ENCODE results near the gene E2F8. TPM values are rescaled to one million over a fixed set of nuclear protein-coding genes. Genes with fewer than 3 reads are reported as not detected.
"Not testable (repeated sequence)": the region's sequence is repeated elsewhere in the genome, so short reads cannot be mapped to it uniquely, and the experiment has no call there.

Gene E2F8
- total and polyA plus RNA-seq, 2 donors (not counting 1 experiment from before 2014, with no cell fraction given) = 0.17 to 0.94 TPM

DNA sequence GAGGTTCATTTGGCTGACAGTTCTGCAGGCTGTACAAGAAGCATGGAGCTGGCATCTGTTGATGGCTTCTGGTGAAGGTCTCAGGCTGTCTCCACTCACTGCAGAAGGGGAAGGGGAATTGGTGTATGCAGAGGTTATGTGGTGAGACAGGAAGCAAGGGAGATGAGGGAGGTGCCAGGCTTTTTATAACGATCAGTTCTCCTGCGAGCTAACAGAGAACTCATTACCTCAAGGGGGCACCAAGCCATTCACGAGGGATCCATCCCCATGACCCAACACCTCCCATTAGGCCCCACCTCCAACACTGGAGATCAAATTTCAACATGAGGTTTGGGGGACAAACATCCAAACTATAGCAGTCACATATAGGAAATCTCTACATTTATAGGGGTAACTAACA lies 38.7 kb upstream of the E2F8 start:
- no peak overlapping the region for H3K9ac ChIP-seq (ENCODE audit: insufficient read depth, low read length)
- H3K79me2 ChIP-seq (ENCODE audit: control insufficient read depth, insufficient read depth, low read length) = no peaks in the 10 kb centered on the region
- H3K27ac ChIP-seq (ENCODE audit: insufficient read depth, low read length) = no peak overlapping the region
- TF ChIP-seq, protein P1, sequence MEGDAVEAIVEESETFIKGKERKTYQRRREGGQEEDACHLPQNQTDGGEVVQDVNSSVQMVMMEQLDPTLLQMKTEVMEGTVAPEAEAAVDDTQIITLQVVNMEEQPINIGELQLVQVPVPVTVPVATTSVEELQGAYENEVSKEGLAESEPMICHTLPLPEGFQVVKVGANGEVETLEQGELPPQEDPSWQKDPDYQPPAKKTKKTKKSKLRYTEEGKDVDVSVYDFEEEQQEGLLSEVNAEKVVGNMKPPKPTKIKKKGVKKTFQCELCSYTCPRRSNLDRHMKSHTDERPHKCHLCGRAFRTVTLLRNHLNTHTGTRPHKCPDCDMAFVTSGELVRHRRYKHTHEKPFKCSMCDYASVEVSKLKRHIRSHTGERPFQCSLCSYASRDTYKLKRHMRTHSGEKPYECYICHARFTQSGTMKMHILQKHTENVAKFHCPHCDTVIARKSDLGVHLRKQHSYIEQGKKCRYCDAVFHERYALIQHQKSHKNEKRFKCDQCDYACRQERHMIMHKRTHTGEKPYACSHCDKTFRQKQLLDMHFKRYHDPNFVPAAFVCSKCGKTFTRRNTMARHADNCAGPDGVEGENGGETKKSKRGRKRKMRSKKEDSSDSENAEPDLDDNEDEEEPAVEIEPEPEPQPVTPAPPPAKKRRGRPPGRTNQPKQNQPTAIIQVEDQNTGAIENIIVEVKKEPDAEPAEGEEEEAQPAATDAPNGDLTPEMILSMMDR (conservative IDR thresholded peaks at IDR 0.05 in 1 of 2, IDR thresholded peaks at IDR 0.05 in 1 of 2; ENCODE audit: low read depth in 1 of 2, low read length in 2 of 2) = no peak
- TF ChIP-seq EZH2 (IDR thresholded peaks at IDR 0.05; ENCODE audit: low read length, missing control alignments) = no peak
- no peak for DNase-seq (ENCODE audit: low read depth in 2 of 2)
- H2AFZ ChIP-seq (ENCODE audit: low read length) = no peak overlapping the region
- H3K4me2 ChIP-seq (ENCODE audit: extremely low read depth, insufficient read depth, low read length) = no peak overlapping the region
- H4K20me1 ChIP-seq (ENCODE audit: control insufficient read depth, extremely low read depth, insufficient read depth, low read length) = no peaks in the 10 kb centered on the region
- H3K27me3 ChIP-seq (ENCODE audit: control insufficient read depth, insufficient read depth, low read length) = peaks cover 5% of the 10 kb centered on the region
- no peak overlapping the region for H3K4me3 ChIP-seq (replicated peaks in 1 of 4; ENCODE audit: control extremely low read depth in 1 of 4, insufficient read depth in 1 of 4, low read depth in 3 of 4, low read length in 4 of 4)
- H3K4me1 ChIP-seq (ENCODE audit: control insufficient read depth, extremely low read depth, insufficient read depth, low read length) = no peaks in the 10 kb centered on the region
- H3K9me3 ChIP-seq (ENCODE audit: control insufficient read depth, insufficient read depth, low read depth, low read length) = no peaks in the 10 kb centered on the region
- no peaks in the 10 kb centered on the region for H3K36me3 ChIP-seq (ENCODE audit: control insufficient read depth, insufficient read depth, low read length)

DNA sequence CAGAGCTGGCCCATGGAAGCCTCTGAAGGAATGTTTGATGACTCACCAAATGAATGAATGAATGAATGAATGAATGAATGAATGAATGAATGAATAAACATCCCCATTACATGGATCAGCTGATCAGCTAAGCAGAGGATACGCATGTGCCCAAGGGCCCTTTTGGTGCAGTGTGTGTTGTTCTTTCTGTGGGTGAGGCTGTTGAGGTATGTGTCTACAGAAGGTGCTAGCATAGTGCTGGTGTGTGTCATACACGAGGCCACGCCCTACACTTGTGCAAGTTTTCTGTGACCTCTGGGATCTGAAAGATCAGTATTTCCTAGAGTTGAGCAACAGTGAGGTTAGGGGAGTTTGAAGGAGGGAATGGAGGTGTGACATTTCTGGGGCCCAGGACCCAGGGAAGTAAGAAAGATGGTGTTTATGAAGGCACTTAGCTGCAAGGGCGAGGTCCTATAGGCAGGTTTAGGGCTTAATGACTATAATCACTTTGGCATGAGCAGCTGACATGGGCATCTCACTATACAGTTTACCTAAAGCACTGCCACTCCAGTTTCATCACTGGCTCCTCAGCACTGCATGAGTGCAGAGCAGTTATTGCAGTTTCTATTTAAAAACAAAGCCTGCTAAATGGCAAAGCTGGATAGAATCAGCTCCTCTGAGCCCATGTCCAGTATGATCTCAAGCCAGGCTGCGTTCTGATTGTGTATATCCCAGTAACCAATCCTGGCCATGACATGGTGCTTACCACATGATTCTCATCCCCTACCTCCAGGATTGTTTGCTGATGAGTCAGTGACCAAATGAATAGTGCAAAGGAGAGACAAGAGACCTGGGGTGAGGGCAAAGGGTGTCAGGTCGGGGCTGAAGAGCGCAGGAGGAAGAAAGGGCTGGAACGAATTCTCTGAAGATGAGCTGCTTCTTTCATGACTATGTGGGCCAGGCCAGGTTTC lies 36.4 kb upstream of the E2F8 start:
- Histone ChIP-seq H2AFZ (ENCODE audit: low read length) (no peak overlapping the region), H3K4me2 (ENCODE audit: extremely low read depth, insufficient read depth, low read length) (no peak overlapping the region), H3K9ac (ENCODE audit: insufficient read depth, low read length) (no peak overlapping the region), H3K9me3 (ENCODE audit: control insufficient read depth, insufficient read depth, low read depth, low read length) (no peaks in the 10 kb centered on the region), H3K27ac (ENCODE audit: insufficient read depth, low read length) (no peak overlapping the region), H3K27me3 (ENCODE audit: control insufficient read depth, insufficient read depth, low read length) (no peaks in the 10 kb centered on the region), H3K79me2 (ENCODE audit: control insufficient read depth, insufficient read depth, low read length) (no peaks in the 10 kb centered on the region), H3K4me3 (replicated peaks in 1 of 4; ENCODE audit: control extremely low read depth in 1 of 4, insufficient read depth in 1 of 4, low read depth in 3 of 4, low read length in 4 of 4) (no peak overlapping the region), H4K20me1 (ENCODE audit: control insufficient read depth, extremely low read depth, insufficient read depth, low read length) (no peaks in the 10 kb centered on the region), H3K36me3 (ENCODE audit: control insufficient read depth, insufficient read depth, low read length) (no peaks in the 10 kb centered on the region), H3K4me1 (ENCODE audit: control insufficient read depth, extremely low read depth, insufficient read depth, low read length) (no peaks in the 10 kb centered on the region)
- peak in 1 of 2 donors; percentile 22 for DNase-seq (ENCODE audit: low read depth in 2 of 2)
- TF ChIP-seq, protein P1 (conservative IDR thresholded peaks at IDR 0.05 in 1 of 2, IDR thresholded peaks at IDR 0.05 in 1 of 2; ENCODE audit: low read depth in 1 of 2, low read length in 2 of 2) = no peak

DNA sequence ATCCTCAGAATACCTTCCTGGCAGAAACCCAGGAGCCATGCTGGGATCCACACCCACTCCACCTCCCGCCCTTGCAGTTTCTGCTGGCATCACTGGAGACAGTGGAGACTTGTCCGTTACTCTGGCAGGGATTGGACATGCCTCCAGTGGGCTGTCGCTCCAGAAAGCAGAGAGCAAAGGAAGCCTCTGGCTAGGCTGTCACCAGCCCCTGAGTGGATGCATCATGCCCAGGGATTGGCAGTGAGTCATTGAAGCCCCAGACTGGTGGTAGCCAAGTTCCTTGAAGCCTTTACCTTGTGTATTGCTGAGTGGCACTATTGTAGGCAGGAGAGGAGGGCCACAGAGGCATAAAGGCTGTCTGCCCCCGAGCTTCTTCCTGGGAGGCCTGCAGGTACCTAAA lies 34.8 kb upstream of the E2F8 start:
- H3K9me3 ChIP-seq (ENCODE audit: control insufficient read depth, insufficient read depth, low read depth, low read length) = no peaks in the 10 kb centered on the region
- H3K4me1 ChIP-seq (ENCODE audit: control insufficient read depth, extremely low read depth, insufficient read depth, low read length) = no peaks in the 10 kb centered on the region
- no peak overlapping the region for H3K9ac ChIP-seq (ENCODE audit: insufficient read depth, low read length)
- H3K36me3 ChIP-seq (ENCODE audit: control insufficient read depth, insufficient read depth, low read length) = no peaks in the 10 kb centered on the region
- no peak overlapping the region for H3K27ac ChIP-seq (ENCODE audit: insufficient read depth, low read length)
- no peak overlapping the region for H3K4me3 ChIP-seq (replicated peaks in 1 of 4; ENCODE audit: control extremely low read depth in 1 of 4, insufficient read depth in 1 of 4, low read depth in 3 of 4, low read length in 4 of 4)
- no peak for DNase-seq (ENCODE audit: low read depth in 2 of 2)
- H3K27me3 ChIP-seq (ENCODE audit: control insufficient read depth, insufficient read depth, low read length) = no peaks in the 10 kb centered on the region
- no peaks in the 10 kb centered on the region for H3K79me2 ChIP-seq (ENCODE audit: control insufficient read depth, insufficient read depth, low read length)
- H2AFZ ChIP-seq (ENCODE audit: low read length) = no peak overlapping the region
- no peak overlapping the region for H3K4me2 ChIP-seq (ENCODE audit: extremely low read depth, insufficient read depth, low read length)
- TF ChIP-seq, protein P1 (conservative IDR thresholded peaks at IDR 0.05 in 1 of 2, IDR thresholded peaks at IDR 0.05 in 1 of 2; ENCODE audit: low read depth in 1 of 2, low read length in 2 of 2) = no peak
- no peak for TF ChIP-seq EZH2 (IDR thresholded peaks at IDR 0.05; ENCODE audit: low read length, missing control alignments)
- no peaks in the 10 kb centered on the region for H4K20me1 ChIP-seq (ENCODE audit: control insufficient read depth, extremely low read depth, insufficient read depth, low read length)

DNA sequence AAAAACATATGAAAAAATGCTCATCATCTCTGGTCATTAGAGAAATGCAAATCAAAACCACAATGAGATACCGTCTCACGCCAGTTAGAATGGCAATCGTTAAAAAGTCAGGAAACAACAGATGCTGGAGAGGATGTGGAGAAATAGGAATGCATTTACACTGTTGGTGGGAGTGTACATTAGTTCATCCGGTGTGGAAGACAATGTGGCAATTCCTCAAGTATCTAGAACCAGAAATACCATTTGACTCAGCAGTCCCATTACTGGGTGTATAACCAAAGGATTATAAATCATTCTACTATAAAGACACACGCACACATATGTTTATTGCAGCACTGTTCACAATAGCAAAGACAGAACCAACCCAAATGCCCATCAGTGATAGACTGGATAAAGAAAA lies 32.5 kb upstream of the E2F8 start:
- peak in 1 of 2 donors; percentile 13 for DNase-seq (ENCODE audit: low read depth in 2 of 2)
- not testable (repeated sequence) for H3K4me1 ChIP-seq (ENCODE audit: control insufficient read depth, extremely low read depth, insufficient read depth, low read length); H3K4me2 ChIP-seq (ENCODE audit: extremely low read depth, insufficient read depth, low read length); H3K36me3 ChIP-seq (ENCODE audit: control insufficient read depth, insufficient read depth, low read length); H3K79me2 ChIP-seq (ENCODE audit: control insufficient read depth, insufficient read depth, low read length); H3K4me3 ChIP-seq (replicated peaks in 1 of 4; ENCODE audit: control extremely low read depth in 1 of 4, insufficient read depth in 1 of 4, low read depth in 3 of 4, low read length in 4 of 4); H3K9me3 ChIP-seq (ENCODE audit: control insufficient read depth, insufficient read depth, low read depth, low read length); H3K27me3 ChIP-seq (ENCODE audit: control insufficient read depth, insufficient read depth, low read length); H4K20me1 ChIP-seq (ENCODE audit: control insufficient read depth, extremely low read depth, insufficient read depth, low read length); H2AFZ ChIP-seq (ENCODE audit: low read length); H3K9ac ChIP-seq (ENCODE audit: insufficient read depth, low read length); H3K27ac ChIP-seq (ENCODE audit: insufficient read depth, low read length)

All from fibroblast of lung (primary cell).